HUES48 (cell line): ENCODE measurements around the gene LRPPRC.
A peak's percentile ranks its signal among the peaks of the same experiment; 100 is the strongest.
"Not testable (repeated sequence)": the region's sequence is repeated elsewhere in the genome, so short reads cannot be mapped to it uniquely, and the experiment has no call there.

Experiments used
- H3K27ac ChIP-seq: one replicate; pipeline ENCODE4 v1.7.0; 2013; ENCODE audit warnings: low read depth, low read length, inconsistent platforms
- H3K27me3 ChIP-seq: 2 replicates; pipeline ENCODE4 v1.6.1; 2013; ENCODE audit warnings: mild to moderate bottlenecking, low read length; ENCODE audit not compliant: control insufficient read depth, insufficient read depth
- H3K36me3 ChIP-seq: 2 replicates; pipeline ENCODE4 v1.6.1; 2013; ENCODE audit warnings: low read length; ENCODE audit not compliant: control insufficient read depth, insufficient read depth
- H3K4me1 ChIP-seq: 2 replicates; pipeline ENCODE4 v1.6.1; 2013; ENCODE audit warnings: mild to moderate bottlenecking, low read length; ENCODE audit not compliant: control insufficient read depth, insufficient read depth
- H3K4me3 ChIP-seq: 2 replicates; pipeline ENCODE4 v1.5.1; 2013; ENCODE audit warnings: mild to moderate bottlenecking, low read depth, low read length
- H3K9ac ChIP-seq: 2 replicates; pipeline ENCODE4 v1.6.1; 2013; ENCODE audit warnings: mild to moderate bottlenecking, low read depth, low read length, moderate library complexity
- H3K9me3 ChIP-seq: 2 replicates; pipeline ENCODE4 v1.6.1; 2013; ENCODE audit warnings: low read length; ENCODE audit not compliant: control insufficient read depth, insufficient read depth

LRPPRC gene

DNA sequence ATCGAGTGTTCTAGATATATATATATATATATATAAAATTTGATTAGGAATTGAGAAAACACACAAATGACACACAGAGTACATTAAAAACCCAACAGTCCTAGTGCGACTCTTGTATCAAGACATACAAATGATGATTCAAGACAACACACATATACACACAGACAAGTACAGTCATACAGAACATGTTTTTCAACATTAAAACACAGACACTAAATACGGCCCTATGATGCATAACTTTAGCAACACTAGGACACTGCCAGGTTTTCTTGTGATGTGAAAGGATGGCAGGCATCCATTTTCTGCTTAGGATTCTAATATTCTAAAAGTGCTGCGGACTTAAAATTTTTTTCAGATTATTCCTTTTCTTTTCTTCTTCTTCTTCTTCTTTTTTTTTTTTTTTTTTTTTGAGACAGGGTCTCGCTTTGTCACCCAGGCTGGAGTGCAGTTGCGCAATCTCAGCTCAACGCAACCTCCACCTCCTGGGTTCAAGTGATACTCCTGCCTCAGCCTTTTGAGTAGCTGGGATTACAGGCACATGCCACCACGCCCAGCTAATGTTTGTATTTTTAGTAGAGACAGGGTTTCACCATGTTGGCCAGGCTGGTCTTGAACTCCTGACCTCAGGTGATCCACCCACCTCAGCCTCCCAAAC lies 84.5 kb downstream of the LRPPRC start:
- not testable (repeated sequence) for H3K27ac ChIP-seq, H3K9ac ChIP-seq, H3K4me3 ChIP-seq, H3K27me3 ChIP-seq, H3K9me3 ChIP-seq, H3K4me1 ChIP-seq
- H3K36me3 ChIP-seq, result peaks cover 90% of the 10 kb centered on the region

DNA sequence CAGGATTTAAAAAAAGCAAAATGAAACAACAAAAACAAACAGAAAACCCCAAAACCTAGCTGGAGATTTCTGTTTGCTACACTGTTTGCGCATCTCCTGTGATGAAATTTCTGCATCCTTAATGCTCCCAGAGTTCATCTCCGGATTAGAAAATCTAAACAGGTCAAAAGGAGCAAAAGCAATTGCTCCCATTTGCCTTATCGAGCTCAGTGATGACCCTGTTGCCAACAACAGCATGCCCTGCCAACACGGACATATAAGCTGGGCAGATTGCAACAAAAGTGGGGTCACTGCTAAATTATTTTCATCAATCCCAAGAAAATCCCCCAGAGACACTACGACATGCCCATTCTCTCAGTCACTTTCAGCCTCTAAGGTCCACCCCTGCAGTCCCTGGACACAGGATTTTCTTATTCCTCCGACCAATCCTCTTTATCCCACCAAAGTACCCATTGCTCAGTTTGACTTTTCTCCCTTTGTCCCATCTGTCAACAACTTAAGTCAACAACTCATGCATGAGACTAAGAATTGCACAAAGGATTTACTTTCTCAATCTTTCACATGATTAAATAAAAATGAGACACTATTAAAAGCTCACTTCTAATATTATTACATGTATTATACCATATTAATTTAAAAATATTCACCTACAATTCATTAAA lies 89.2 kb downstream of the LRPPRC start:
- Histone ChIP-seq H3K36me3 (peaks cover 87% of the 10 kb centered on the region), H3K27ac (no peak overlapping the region), H3K4me1 (no peaks in the 10 kb centered on the region)

GRCh38 chr2:43905871-43906270 lies 89.9 kb downstream of the LRPPRC start:
- Histone ChIP-seq H3K4me1 (no peaks in the 10 kb centered on the region), H3K27ac (no peak overlapping the region), H3K27me3 (no peaks in the 10 kb centered on the region), H3K36me3 (peaks cover 87% of the 10 kb centered on the region), H3K4me3 (no peak overlapping the region), H3K9ac (no peak overlapping the region), H3K9me3 (no peaks in the 10 kb centered on the region)

More for the DNA sequence above, 89.2 kb downstream of the LRPPRC start:
- Histone ChIP-seq H3K9ac (no peak overlapping the region), H3K4me3 (no peak overlapping the region), H3K9me3 (no peaks in the 10 kb centered on the region), H3K27me3 (no peaks in the 10 kb centered on the region)

DNA sequence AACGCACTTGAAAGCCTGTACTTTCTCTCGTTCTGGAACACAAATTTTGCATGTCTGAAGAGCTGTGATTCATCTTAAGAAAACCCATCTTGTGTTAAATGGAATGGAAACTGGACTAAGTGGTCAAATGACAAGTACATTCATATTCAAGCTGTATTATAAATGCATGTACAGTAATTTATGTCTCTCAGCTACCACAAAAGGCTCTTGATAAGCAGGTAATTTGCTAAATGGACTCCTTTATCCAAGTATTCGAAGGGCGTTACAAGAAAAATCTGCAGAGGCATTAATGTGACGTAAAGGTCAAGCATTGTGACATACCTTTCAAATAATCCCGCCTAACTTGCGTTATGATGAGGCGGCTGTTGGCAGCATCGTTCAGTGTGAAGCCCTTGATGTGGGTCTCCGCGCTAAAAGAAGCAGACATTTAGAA lies 90.4 kb downstream of the LRPPRC start:
- H3K27me3 ChIP-seq, result no peaks in the 10 kb centered on the region
- no peaks in the 10 kb centered on the region for H3K9me3 ChIP-seq
- no peak overlapping the region for H3K27ac ChIP-seq
- H3K4me1 ChIP-seq, result no peaks in the 10 kb centered on the region
- H3K36me3 ChIP-seq, result peaks cover 87% of the 10 kb centered on the region
- H3K9ac ChIP-seq, result no peak overlapping the region
- no peak overlapping the region for H3K4me3 ChIP-seq

GRCh38 chr2:43899589-43899988 lies 96.2 kb downstream of the LRPPRC start:
- H3K27me3 ChIP-seq, result no peaks in the 10 kb centered on the region
- no peaks in the 10 kb centered on the region for H3K9me3 ChIP-seq
- no peak overlapping the region for H3K9ac ChIP-seq
- H3K4me1 ChIP-seq, result no peaks in the 10 kb centered on the region
- H3K4me3 ChIP-seq, result no peak overlapping the region
- H3K36me3 ChIP-seq, result peaks cover 97% of the 10 kb centered on the region
- no peak overlapping the region for H3K27ac ChIP-seq

GRCh38 chr2:43898838-43899346 lies 96.9 kb downstream of the LRPPRC start:
- peak overlapping the region; percentile 45 for H3K27ac ChIP-seq
- no peak overlapping the region for H3K4me3 ChIP-seq
- no peaks in the 10 kb centered on the region for H3K4me1 ChIP-seq
- H3K9ac ChIP-seq, result no peak overlapping the region
- H3K27me3 ChIP-seq, result no peaks in the 10 kb centered on the region
- peaks cover 99% of the 10 kb centered on the region for H3K36me3 ChIP-seq
- no peaks in the 10 kb centered on the region for H3K9me3 ChIP-seq

GRCh38 chr2:43898134-43898837 lies 97.5 kb downstream of the LRPPRC start:
- H3K27me3 ChIP-seq, result no peaks in the 10 kb centered on the region
- H3K4me1 ChIP-seq, result no peaks in the 10 kb centered on the region
- no peak overlapping the region for H3K4me3 ChIP-seq
- no peaks in the 10 kb centered on the region for H3K9me3 ChIP-seq
- H3K9ac ChIP-seq, result no peak overlapping the region
- H3K27ac ChIP-seq, result peak overlapping the region; percentile 45
- H3K36me3 ChIP-seq, result peaks cover 100% of the 10 kb centered on the region

DNA sequence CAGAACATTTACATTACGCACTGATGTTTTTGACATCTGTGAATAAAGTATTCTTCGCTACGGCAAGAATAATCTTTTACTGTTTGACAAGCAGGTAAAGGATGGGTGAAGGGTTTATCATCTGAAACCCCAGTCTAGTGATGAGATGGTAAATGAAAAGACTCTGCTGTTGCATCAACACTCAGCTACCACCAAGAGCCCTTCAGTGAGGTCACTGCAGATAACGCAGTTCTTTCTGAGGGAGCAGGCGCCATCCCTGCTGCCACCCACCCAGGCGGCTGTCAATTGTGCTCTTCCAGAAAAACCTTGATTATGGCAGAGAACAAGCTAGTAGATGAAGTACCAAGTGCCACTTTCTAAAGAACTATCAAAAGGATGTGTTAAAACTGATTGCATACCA lies 98.3 kb downstream of the LRPPRC start:
- peaks cover 100% of the 10 kb centered on the region for H3K36me3 ChIP-seq
- H3K27ac ChIP-seq, result no peak overlapping the region
- H3K4me1 ChIP-seq, result no peaks in the 10 kb centered on the region
- no peaks in the 10 kb centered on the region for H3K9me3 ChIP-seq
- no peaks in the 10 kb centered on the region for H3K27me3 ChIP-seq
- H3K9ac ChIP-seq, result no peak overlapping the region
- H3K4me3 ChIP-seq, result no peak overlapping the region

- H3K36me3 ChIP-seq, result peaks cover 100% of the 10 kb centered on the region
- no peaks in the 10 kb centered on the region for H3K4me1 ChIP-seq
- H3K4me3 ChIP-seq, result no peak overlapping the region
- H3K27ac ChIP-seq, result no peak overlapping the region
- no peaks in the 10 kb centered on the region for H3K27me3 ChIP-seq
- no peaks in the 10 kb centered on the region for H3K9me3 ChIP-seq
- H3K9ac ChIP-seq, result no peak overlapping the region
Measured at GRCh38 chr2:43896906-43897305, 98.9 kb downstream of the LRPPRC start.

GRCh38 chr2:43894743-43895142 lies 101.0 kb downstream of the LRPPRC start:
- H3K4me3 ChIP-seq, result no peak overlapping the region
- H3K4me1 ChIP-seq, result no peaks in the 10 kb centered on the region
- H3K27me3 ChIP-seq, result no peaks in the 10 kb centered on the region
- H3K9me3 ChIP-seq, result no peaks in the 10 kb centered on the region
- H3K36me3 ChIP-seq, result peaks cover 99% of the 10 kb centered on the region
- H3K9ac ChIP-seq, result no peak overlapping the region
- H3K27ac ChIP-seq, result no peak overlapping the region

GRCh38 chr2:43890855-43891254 lies 104.9 kb downstream of the LRPPRC start:
- Histone ChIP-seq H3K27ac (no peak overlapping the region), H3K36me3 (peaks cover 94% of the 10 kb centered on the region), H3K4me1 (no peaks in the 10 kb centered on the region), H3K4me3 (no peak overlapping the region), H3K9me3 (no peaks in the 10 kb centered on the region), H3K27me3 (no peaks in the 10 kb centered on the region), H3K9ac (no peak overlapping the region)
